Measurements from ENCODE around the gene ZFP36.

DNA sequence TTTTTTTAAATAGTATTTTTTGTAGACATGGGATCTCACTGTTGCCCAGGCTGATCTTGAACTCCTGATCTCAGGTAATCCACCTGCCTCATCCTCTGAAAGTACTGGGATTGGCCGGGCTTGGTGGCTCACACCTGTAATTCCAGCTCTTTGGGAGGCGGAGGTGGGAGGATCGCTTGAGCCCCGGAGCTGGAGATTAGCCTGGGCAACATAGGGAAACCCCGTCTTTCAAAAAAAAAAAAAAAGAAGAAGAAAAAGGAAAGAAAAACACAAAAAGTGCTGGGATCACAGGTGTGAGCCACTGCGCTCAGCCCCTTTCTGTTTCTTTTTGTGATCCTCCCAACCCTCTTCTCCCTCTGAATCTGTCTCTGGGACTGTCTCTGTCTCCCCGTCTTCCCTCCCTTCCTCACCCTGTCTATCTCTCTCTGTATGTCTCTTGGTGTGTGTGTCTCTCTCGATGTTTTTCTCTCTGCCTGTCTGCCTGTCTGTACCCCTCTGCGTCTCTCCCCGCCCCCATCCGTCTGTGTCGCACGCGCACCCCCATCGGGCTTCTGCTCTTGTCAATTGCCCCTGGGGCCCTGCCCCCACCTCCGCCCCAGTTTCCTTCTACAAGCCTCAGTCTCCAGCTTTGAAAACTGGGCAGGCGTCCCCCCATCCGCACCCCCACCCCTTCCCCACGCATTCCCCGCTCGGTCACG is 540 bp upstream of the ZFP36 start:
- TF ChIP-seq, protein P1, sequence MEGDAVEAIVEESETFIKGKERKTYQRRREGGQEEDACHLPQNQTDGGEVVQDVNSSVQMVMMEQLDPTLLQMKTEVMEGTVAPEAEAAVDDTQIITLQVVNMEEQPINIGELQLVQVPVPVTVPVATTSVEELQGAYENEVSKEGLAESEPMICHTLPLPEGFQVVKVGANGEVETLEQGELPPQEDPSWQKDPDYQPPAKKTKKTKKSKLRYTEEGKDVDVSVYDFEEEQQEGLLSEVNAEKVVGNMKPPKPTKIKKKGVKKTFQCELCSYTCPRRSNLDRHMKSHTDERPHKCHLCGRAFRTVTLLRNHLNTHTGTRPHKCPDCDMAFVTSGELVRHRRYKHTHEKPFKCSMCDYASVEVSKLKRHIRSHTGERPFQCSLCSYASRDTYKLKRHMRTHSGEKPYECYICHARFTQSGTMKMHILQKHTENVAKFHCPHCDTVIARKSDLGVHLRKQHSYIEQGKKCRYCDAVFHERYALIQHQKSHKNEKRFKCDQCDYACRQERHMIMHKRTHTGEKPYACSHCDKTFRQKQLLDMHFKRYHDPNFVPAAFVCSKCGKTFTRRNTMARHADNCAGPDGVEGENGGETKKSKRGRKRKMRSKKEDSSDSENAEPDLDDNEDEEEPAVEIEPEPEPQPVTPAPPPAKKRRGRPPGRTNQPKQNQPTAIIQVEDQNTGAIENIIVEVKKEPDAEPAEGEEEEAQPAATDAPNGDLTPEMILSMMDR (IDR thresholded peaks at IDR 0.05; ENCODE audit: insufficient read depth, low read depth, low read length): no peak
- TF ChIP-seq EZH2 (IDR thresholded peaks at IDR 0.05; ENCODE audit: insufficient read depth, low read length): no peak
